Activated CD4-positive, alpha-beta T cell treated with anti-CD3 and anti-CD28 coated beads, Interleukin-10, Interleukin-2, amounts not matched to agents 100 ng/mL and 50 ng/mL, durations not matched to agents 16 hours and 8 hours (primary cell): ENCODE results near the gene NPAS1.

ENCODE experiments used
- DNase-seq: peaks from one replicate; pipeline ENCODE4 v3.0.0-alpha.2; 2020

NPAS1 gene

GRCh38 chr19:47020992-47021496, 1.4 kb downstream of the NPAS1 start:
- DNase-seq: no peak

GRCh38 chr19:47021536-47022139, 2.0 kb downstream of the NPAS1 start:
- no peak for DNase-seq

- no peak for DNase-seq
These were observed 2.5 kb downstream of the NPAS1 start for GRCh38 chr19:47022140-47022536.

GRCh38 chr19:47022541-47023447, 3.2 kb downstream of the NPAS1 start:
- no peak for DNase-seq

GRCh38 chr19:47023448-47023794, 3.8 kb downstream of the NPAS1 start:
- DNase-seq: no peak

- no peak for DNase-seq
These were observed 4.9 kb downstream of the NPAS1 start for GRCh38 chr19:47024502-47024901.

- DNase-seq: no peak
These were observed 6.5 kb downstream of the NPAS1 start for GRCh38 chr19:47026156-47026555.

- DNase-seq: no peak
These were observed 7.3 kb downstream of the NPAS1 start for GRCh38 chr19:47026889-47027288.

- DNase-seq: no peak
These were observed 8.0 kb downstream of the NPAS1 start for GRCh38 chr19:47027586-47028088.

GRCh38 chr19:47028195-47028601, 8.6 kb downstream of the NPAS1 start:
- DNase-seq: no peak

GRCh38 chr19:47032171-47032811, 12.7 kb downstream of the NPAS1 start:
- DNase-seq: peak; percentile 67

- DNase-seq: peak; percentile 95
These were observed 15.8 kb downstream of the NPAS1 start for GRCh38 chr19:47035127-47036096.

GRCh38 chr19:47036097-47036651, 16.5 kb downstream of the NPAS1 start:
- peak; percentile 30 for DNase-seq

- DNase-seq: no peak
These were observed 18.1 kb downstream of the NPAS1 start for GRCh38 chr19:47037766-47038165.

- no peak for DNase-seq
These were observed 19.7 kb downstream of the NPAS1 start for GRCh38 chr19:47039239-47039874.

- DNase-seq: no peak
These were observed 21.2 kb downstream of the NPAS1 start for GRCh38 chr19:47040869-47041268.

GRCh38 chr19:47044946-47045866, 25.6 kb downstream of the NPAS1 start:
- DNase-seq: no peak

GRCh38 chr19:47045867-47046470, 26.3 kb downstream of the NPAS1 start:
- no peak for DNase-seq

GRCh38 chr19:47047272-47047762, 27.7 kb downstream of the NPAS1 start:
- no peak for DNase-seq
